SK-MEL-5 (cell line): ENCODE data around the gene CELA2A. TPM values are rescaled to one million over a fixed set of nuclear protein-coding genes. Genes with fewer than 3 reads are reported as not detected.
"Not testable (repeated sequence)": the region's sequence is repeated elsewhere in the genome, so short reads cannot be mapped to it uniquely, and the experiment has no call there.

Experiments
- DNase-seq: peaks from one replicate; pipeline ENCODE4 v3.0.0-alpha.2; 2016; ENCODE audit warnings: low read depth, low spot score
- in situ Hi-C: cut with HindIII; loops from 2 replicates; pipeline ENCODE4 v1.10.0; 2016; ENCODE audit warnings: low sequenced_read_pairs, high pct_unique_total_duplicates, low pct_unique_long_range_greater_than_20kb
- total RNA-seq: library from RNA; depleted of rRNA; stranded (reverse); fragments of >200 nt; shearing (Covaris generic); gene quantifications from 2 replicates; pipeline ENCODE4 v1.2.3, GENCODE V29; 2014

The CELA2A gene
- total RNA-seq, 1 experiment from 2014 or later: not detected

DNA sequence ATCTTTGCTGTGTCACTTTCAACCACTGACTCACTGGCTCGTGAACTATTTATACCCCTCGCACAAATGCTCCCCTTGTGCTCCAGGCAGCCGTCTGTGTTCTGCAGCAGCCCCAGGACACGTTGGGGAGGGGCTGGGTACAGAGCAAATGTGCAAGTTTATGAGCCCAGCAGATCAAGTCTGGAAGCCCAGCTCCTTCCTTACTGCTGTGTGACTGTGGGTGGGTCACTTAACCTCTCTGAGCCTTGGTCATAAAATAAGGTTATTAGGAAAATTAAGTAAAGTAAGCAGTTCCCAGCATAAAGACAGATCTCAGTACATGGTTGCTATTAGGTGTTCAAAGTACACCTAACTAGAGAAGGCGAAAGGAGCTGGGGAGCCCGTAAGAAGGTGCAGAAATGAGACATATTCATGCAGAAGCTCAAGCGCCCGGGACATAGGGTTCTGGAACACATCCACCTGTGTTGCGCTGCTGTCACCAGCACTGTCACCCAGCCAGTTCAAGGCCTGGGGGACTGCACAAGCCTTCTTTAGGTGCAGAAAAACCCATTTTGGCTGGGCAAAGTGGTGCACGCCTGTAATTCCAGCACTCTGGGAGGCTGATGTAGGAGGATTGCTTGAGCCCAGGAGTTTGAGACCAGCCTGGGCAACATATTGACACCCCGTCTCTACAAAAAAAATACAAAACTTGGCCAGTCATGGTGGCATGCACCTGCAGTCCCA is 33.0 kb upstream of the CELA2A start:
- DNase-seq: peak; percentile 80
- in situ Hi-C loops: no loop called here

GRCh38 chr1:15424146-15424667 is 32.3 kb upstream of the CELA2A start:
- in situ Hi-C loops: no loop called here
- no peak for DNase-seq

- in situ Hi-C loops: no loop called here
- DNase-seq: no peak
Observed at GRCh38 chr1:15424981-15425380, 31.6 kb upstream of the CELA2A start.

DNA sequence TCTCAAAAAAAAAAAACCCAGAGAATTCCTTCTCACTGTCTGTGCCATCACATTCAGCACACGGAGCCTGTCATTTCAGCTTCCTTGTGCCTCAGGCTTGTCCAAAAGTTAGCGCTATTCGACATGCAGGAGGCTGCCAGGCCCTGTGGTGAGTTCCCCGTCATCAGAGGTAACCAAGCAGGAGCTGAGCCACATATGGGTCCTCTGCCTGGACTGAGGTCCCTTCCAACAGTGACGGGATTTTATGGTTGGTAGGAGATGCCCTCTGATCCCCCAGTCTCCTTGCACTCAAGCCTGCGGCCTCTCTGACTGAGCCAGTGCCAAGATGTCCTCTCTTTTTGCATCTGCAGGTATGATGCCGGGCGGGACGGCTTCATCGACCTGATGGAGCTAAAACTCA is 31.0 kb upstream of the CELA2A start:
- in situ Hi-C loops: no loop called here
- no peak for DNase-seq

DNA sequence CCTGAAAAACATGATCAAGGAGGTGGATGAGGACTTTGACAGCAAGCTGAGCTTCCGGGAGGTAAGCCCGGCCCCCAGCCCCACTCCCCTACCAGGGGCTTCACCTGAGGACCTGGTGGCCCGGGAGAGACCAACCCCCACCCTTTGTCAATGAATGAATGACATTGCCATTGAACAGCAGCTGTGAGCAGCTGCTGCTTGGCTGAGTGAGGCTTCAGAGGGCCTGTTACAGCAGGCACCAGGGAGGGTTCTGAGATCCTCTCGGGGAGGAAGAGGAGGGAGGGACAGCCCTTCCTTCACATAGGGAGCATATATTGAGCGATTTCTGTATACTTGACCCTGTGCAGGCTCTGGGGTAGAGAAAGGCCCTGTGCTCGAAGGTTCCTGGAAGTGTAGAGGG is 30.6 kb upstream of the CELA2A start:
- in situ Hi-C loops: no loop called here
- no peak for DNase-seq

DNA sequence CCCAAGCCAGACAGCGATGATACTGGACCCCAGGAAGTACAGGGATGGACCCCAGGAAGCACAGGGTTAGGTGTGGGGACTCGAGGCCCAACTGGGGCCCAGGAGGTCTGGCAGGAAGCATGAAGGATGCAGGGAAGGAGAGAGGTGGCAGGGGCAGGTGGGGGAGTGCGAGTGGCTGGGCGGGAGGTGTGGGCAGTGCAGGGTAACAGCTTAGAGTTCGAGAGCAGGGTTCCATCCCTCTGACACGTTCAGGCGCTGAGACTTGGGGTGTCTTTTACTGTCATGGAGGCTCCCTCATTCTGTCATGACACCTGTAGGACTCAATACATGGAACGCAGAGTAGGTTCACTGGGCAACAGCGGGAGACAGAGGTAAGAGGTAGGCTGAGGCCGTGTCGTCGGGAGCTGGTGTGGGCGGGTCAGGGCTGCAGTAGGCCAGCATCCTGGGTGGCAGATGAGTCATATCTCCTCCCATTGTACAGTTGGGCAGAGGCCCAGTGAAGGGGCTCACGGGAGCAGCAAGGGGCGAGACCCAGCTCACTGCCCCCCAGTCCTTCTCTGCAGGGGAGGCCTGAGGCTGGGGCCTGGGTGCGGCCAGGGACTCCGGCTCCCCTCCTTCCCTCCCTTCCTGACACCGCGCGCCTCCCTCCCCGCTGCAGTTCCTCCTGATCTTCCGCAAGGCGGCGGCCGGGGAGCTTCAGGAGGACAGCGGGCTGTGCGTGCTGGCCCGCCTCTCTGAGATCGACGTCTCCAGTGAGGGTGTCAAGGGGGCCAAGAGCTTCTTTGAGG is 29.8 kb upstream of the CELA2A start:
- DNase-seq: no peak
- in situ Hi-C loops: no loop called here

GRCh38 chr1:15427280-15427666 is 29.3 kb upstream of the CELA2A start:
- in situ Hi-C loops: no loop called here
- DNase-seq: no peak

DNA sequence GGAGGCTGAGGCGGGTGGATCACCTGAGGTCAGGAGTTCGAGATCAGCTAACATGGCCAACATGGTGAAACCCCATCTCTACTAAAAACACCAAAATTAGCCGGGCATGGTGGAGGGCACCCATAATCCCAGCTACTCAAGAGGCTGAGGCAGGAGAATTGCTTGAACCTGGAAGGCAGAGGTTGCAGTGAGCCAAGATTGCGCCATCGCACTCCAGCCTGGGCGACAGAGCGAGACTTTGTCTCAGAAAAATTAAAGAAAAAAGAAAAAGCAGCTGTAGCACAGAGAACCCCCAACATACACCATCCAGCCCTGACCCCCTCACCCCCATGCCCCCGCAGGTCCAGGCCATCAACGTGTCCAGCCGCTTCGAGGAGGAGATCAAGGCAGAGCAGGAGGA is 28.3 kb upstream of the CELA2A start:
- in situ Hi-C loops, DNase-seq: not testable (repeated sequence)

GRCh38 chr1:15428815-15429435 is 27.6 kb upstream of the CELA2A start:
- DNase-seq: no peak
- in situ Hi-C loops: no loop called here

- in situ Hi-C loops: no loop called here
- no peak for DNase-seq
Observed at GRCh38 chr1:15429701-15430149, 26.8 kb upstream of the CELA2A start.

DNA sequence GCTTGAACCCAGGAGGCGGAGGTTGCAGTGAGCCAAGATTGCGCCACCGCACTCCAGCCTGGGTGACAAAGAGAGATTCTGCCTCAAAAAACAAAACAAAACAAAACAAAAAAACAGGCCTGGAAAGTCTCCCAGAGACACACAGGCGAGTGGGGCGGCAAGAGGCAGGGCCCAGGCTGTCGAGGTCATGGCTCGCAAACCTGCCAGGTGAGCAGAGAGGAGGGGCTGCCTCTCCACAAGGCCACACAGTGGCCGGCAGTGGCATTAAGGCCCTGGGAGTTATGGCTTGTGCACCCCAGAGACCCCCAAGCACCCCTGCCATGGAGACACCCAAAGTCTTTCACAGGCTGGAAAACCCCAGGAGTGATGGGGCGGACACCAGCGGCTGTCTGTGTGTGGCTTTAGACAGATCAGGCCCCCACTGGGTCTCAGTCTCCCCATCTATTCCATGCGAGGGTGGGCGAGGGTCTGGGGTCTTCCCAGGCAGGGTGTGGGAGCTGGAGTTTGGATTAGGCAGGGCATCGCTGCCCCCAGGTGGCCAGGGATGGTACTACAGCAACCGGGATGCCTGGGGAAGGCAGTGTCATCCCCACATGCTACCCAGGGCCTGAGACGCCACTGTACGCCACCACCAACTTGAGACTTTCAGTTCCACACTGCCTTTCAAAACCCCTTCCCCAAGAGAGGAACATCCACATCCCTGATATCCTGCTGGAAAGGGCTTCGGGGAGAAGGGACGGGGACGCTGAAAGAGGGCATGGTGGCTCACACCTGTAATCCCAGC is 25.6 kb upstream of the CELA2A start:
- in situ Hi-C loops: no loop called here
- DNase-seq: peak; percentile 59

GRCh38 chr1:15431571-15431948 is 25.0 kb upstream of the CELA2A start:
- in situ Hi-C loops: no loop called here
- DNase-seq: no peak

GRCh38 chr1:15432324-15432723 is 24.2 kb upstream of the CELA2A start:
- in situ Hi-C loops: no loop called here
- DNase-seq: no peak

GRCh38 chr1:15433471-15433870 is 23.1 kb upstream of the CELA2A start:
- in situ Hi-C loops: no loop called here
- DNase-seq: no peak

DNA sequence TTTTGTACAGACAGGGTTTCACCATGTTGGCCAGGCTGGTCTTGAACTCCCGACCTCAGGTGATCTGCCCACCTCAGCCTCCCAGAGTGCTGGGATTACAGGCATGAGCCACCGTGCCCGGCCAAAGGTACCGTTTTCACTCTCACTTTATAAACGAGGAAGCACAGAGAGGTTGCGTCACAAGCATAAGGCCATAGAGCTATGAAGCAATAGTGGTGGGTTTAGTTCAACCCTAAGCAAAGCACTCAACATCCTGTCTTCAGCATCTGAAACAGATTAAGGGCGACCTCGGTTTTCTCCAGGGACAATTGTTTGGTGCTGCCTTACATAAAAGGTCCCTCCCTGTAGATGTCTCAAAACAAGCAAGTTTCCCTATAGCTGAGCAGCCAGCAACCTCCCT is 21.8 kb upstream of the CELA2A start:
- in situ Hi-C loops, DNase-seq: not testable (repeated sequence)

DNA sequence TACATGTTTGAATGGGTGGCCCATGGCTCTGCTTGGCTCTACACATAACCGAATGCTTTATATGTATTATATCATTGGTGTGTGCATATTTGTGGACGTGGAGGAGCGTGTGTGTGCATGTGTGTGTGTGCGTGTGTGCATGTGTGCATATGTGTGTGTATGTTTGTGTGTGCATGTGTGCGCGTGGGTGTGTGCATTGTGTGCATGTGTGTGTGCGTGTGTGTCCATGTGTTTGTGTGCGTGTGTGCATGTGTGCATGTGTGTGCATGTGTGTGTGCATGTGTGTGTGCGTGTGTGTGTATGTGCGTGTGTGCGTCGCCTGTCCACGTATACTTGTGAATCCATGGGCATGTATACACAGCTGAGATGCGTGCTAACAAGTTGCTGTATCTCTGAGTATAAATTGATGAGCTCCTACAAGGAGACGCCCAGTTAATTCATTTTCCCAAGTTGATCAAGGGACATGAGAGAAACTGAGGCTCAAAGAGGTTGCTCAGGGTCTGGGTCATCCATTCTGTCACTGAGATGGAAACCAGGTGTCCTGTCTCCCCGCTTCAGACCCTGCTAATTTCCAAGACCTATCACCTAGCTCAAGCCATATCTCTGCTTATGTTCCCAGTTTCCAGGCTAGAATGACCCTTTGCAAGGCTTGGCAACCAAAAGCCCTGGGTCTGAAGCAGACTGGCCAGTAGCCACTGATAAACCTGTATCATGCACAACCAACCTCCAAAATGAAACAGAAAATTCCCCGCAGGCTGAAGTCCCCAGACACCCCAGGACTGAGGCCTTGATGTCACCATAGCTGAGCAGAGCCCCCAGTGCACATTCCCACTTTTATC is 21.1 kb upstream of the CELA2A start:
- DNase-seq: no peak
- in situ Hi-C loops: no loop called here

DNA sequence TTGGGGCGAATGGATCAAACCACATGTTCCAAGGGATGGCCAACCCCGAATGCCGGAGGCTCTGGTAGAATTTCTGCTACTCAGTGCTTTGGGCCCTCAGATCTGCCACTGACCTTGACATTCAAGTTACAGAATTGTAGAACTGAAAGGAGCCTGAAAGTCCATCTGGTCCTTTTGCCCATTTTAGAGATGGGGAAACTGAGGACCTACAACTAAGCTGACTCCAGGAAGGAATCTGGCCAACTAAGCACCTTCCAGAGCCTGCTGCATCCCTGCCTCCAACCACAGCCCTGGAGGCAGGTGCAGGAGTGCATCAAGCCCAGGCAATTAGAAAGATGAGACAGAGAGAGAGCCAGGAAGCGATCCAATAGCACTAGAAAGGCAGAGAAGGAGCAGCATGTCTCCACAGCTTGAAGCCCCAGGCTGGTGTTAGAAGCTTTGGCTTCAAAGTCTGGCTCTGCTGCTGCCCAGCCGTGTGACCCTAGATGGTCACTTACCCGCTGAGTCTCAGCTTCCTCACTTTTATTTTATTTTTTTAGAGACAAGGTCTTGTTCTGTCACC is 19.6 kb upstream of the CELA2A start:
- DNase-seq: no peak
- in situ Hi-C loops: no loop called here
